ENCODE measurements around the gene PRKN. TPM values are rescaled to one million over a fixed set of nuclear protein-coding genes. Genes with fewer than 3 reads are reported as not detected.
A peak's percentile ranks its signal among the peaks of the same experiment; 100 is the strongest.

Gene PRKN
- total RNA-seq, 1 experiment from 2014 or later: not detected

- no peak for DNase-seq
- H3K9me3 ChIP-seq (ENCODE audit: insufficient read depth, low read depth): no peaks in the 10 kb centered on the region
- H3K27me3 ChIP-seq (ENCODE audit: insufficient read depth, low read depth): no peaks in the 10 kb centered on the region
- no peaks in the 10 kb centered on the region; the same call in 1 of the 2 replicates for H4K20me1 ChIP-seq (ENCODE audit: insufficient read depth)
- CTCF ChIA-PET: no interaction called here
- intact Hi-C loops (cut with micrococcal nuclease; ENCODE audit: unreplicated experiment): no loop called here
- H3K9me2 ChIP-seq (ENCODE audit: insufficient read depth): no peaks in the 10 kb centered on the region
- no peak overlapping the region for H3K27ac ChIP-seq
- POLR2A ChIA-PET (ENCODE audit: unreplicated experiment): no interaction called here
- H3K4me1 ChIP-seq (replicated peaks; ENCODE audit: insufficient read depth): no peaks in the 10 kb centered on the region
- BruUV-seq (replicated peaks): no TSS peak
- no peak overlapping the region for H3K4me3 ChIP-seq
- no peaks in the 10 kb centered on the region for H3F3A ChIP-seq (ENCODE audit: insufficient read depth, low read depth)
- H3K79me2 ChIP-seq (ENCODE audit: low read depth): no peaks in the 10 kb centered on the region
- H3K4me2 ChIP-seq: no peak overlapping the region
- no peak for TF ChIP-seq EZH2 (IDR thresholded peaks at IDR 0.05; ENCODE audit: low read depth)
- no peak for TF ChIP-seq CTCF (conservative IDR thresholded peaks at IDR 0.05)
- no peaks in the 10 kb centered on the region for H3K36me3 ChIP-seq (ENCODE audit: low read depth)
- no peak overlapping the region for H2AFZ ChIP-seq
These were observed 1262.2 kb downstream of the PRKN start for GRCh38 chr6:161465403-161465802.

GRCh38 chr6:161463071-161463470 is 1264.5 kb downstream of the PRKN start:
- intact Hi-C loops (cut with micrococcal nuclease; ENCODE audit: unreplicated experiment): no loop called here
- CTCF ChIA-PET: no interaction called here
- Histone ChIP-seq H3K4me1 (replicated peaks; ENCODE audit: insufficient read depth) (no peaks in the 10 kb centered on the region), H4K20me1 (ENCODE audit: insufficient read depth) (no peaks in the 10 kb centered on the region; the same call in 1 of the 2 replicates), H3K27me3 (ENCODE audit: insufficient read depth, low read depth) (no peaks in the 10 kb centered on the region), H3F3A (ENCODE audit: insufficient read depth, low read depth) (no peaks in the 10 kb centered on the region), H3K4me2 (no peak overlapping the region), H3K4me3 (no peak overlapping the region), H3K9me3 (ENCODE audit: insufficient read depth, low read depth) (no peaks in the 10 kb centered on the region), H3K9me2 (ENCODE audit: insufficient read depth) (no peaks in the 10 kb centered on the region), H3K36me3 (ENCODE audit: low read depth) (no peaks in the 10 kb centered on the region), H3K79me2 (ENCODE audit: low read depth) (no peaks in the 10 kb centered on the region), H3K27ac (no peak overlapping the region), H2AFZ (no peak overlapping the region)
- BruUV-seq (replicated peaks): no TSS peak
- TF ChIP-seq EZH2 (IDR thresholded peaks at IDR 0.05; ENCODE audit: low read depth) (no peak), CTCF (conservative IDR thresholded peaks at IDR 0.05) (no peak)
- POLR2A ChIA-PET (ENCODE audit: unreplicated experiment): no interaction called here
- DNase-seq: no peak

GRCh38 chr6:161462148-161462547 is 1265.4 kb downstream of the PRKN start:
- no peak for TF ChIP-seq EZH2 (IDR thresholded peaks at IDR 0.05; ENCODE audit: low read depth)
- TF ChIP-seq CTCF (conservative IDR thresholded peaks at IDR 0.05): no peak
- no peaks in the 10 kb centered on the region for H3K36me3 ChIP-seq (ENCODE audit: low read depth)
- no peak overlapping the region for H3K4me3 ChIP-seq
- no peak overlapping the region for H3K27ac ChIP-seq
- no peaks in the 10 kb centered on the region for H3K9me2 ChIP-seq (ENCODE audit: insufficient read depth)
- CTCF ChIA-PET: no interaction called here
- no TSS peak for BruUV-seq (replicated peaks)
- H3K9me3 ChIP-seq (ENCODE audit: insufficient read depth, low read depth): no peaks in the 10 kb centered on the region
- H3K27me3 ChIP-seq (ENCODE audit: insufficient read depth, low read depth): no peaks in the 10 kb centered on the region; the same call in none of the 2 replicates
- no peaks in the 10 kb centered on the region; the same call in 1 of the 2 replicates for H4K20me1 ChIP-seq (ENCODE audit: insufficient read depth)
- H2AFZ ChIP-seq: no peak overlapping the region
- H3K79me2 ChIP-seq (ENCODE audit: low read depth): no peaks in the 10 kb centered on the region
- H3K4me2 ChIP-seq: no peak overlapping the region
- peak in 1 of 2 experiments; percentile 39 for DNase-seq
- POLR2A ChIA-PET (ENCODE audit: unreplicated experiment): no interaction called here
- no peaks in the 10 kb centered on the region for H3K4me1 ChIP-seq (replicated peaks; ENCODE audit: insufficient read depth)
- H3F3A ChIP-seq (ENCODE audit: insufficient read depth, low read depth): no peaks in the 10 kb centered on the region
- intact Hi-C loops (cut with micrococcal nuclease; ENCODE audit: unreplicated experiment): no loop called here
